Left lung (tissue), 10 donors: ENCODE measurements around the gene IGDCC3. TPM values are rescaled to one million over a fixed set of nuclear protein-coding genes. Genes with fewer than 3 reads are reported as not detected.

Source experiments
- ATAC-seq: fragments of 200-7000 bp; cut with Tn5 transposase; one replicate; pipeline ENCODE4 v1.9.1; 2020; ENCODE audit warnings: moderate library complexity
- DNase-seq, 4 donors: peaks; one replicate each; pipeline ENCODE4 v3.0.0-alpha.2; 2013 to 2020
- H3K27ac ChIP-seq, 2 donors: fragments of 200-600 bp; sonication (generic) in 1 of 2; one replicate each; pipeline versions ENCODE4 v1.5.0 to v1.8.0; 2020 to 2021
- H3K27me3 ChIP-seq, 2 donors: fragments of 200-600 bp; sonication (generic) in 1 of 2; one replicate each; pipeline versions ENCODE4 v1.5.0 to v1.8.0; 2020 to 2021
- H3K36me3 ChIP-seq, 2 donors: fragments of 200-600 bp; sonication (generic) in 1 of 2; one replicate each; pipeline versions ENCODE4 v1.5.0 to v1.8.0; 2020 to 2021
- H3K4me1 ChIP-seq, 2 donors: fragments of 200-600 bp; one replicate each; pipeline ENCODE4 v1.8.0; 2021
- H3K4me3 ChIP-seq, 2 donors: fragments of 200-600 bp; sonication (generic) in 1 of 2; one replicate each; pipeline versions ENCODE4 v1.5.0 to v1.8.0; 2020 to 2021; ENCODE audit warnings: mild to moderate bottlenecking in 1 of 2
- H3K9me3 ChIP-seq, 2 donors: fragments of 200-600 bp; sonication (generic) in 1 of 2; one replicate each; pipeline versions ENCODE4 v1.5.0 to v1.8.0; 2020 to 2021
- intact Hi-C, 2 donors: fragments of 100-400 bp; cut with DNase I; formaldehyde crosslinking; loops; one replicate each; pipeline versions ENCODE4 v1.11.2 to v1.14.2; 2022
- polyA plus RNA-seq, 6 donors: library from polyadenylated mRNA; unstranded; fragments of 120-200 nt; gene quantifications; one replicate each; pipeline ENCODE4 v1.2.1, GENCODE V29; 2013; ENCODE audit not compliant: insufficient read length in 6 of 6
- total RNA-seq, 2 donors: library from RNA; stranded (reverse); fragmentation: NEBNext Ultra II Directional; extraction: Animal tissue kit (Norgen Biotek cat#: 25700); gene quantifications; one replicate each; pipeline ENCODE4 v1.2.1, GENCODE V29; 2021
- TF ChIP-seq, protein P1 (sequence below), 2 donors: fragments of 200-600 bp; sonication (generic) in 1 of 2; IDR thresholded peaks; one replicate each; pipeline versions ENCODE4 v1.5.0 to v1.8.0; 2021; ENCODE audit warnings: antibody characterized with exemption in 2 of 2
- donor health status: DM: no; HTN: yes; CAD: no.
- donor health status: DM: no; HTN: no; CAD: no.

IGDCC3 gene
- total and polyA plus RNA-seq, 8 donors = 0.20 to 12.8 (median 11.5) TPM; not detected in 1

DNA sequence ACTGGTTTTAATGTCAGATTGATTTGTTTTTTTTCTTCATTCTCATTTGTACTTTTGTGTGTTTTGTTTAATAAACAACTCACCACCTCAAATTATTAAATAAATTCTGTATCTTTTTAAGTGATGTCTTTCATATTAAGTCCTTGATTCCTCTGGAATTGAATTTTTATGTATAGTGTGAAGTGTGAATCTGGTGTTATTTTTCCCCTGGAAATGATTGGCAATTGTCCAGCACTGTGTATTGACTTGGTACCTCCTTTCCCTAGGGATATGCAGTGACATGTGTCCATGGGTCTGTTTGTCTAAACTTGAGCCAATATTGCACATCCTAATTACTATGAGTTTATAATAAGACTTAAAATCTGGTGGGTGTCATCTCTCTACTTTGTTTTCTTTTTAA lies 71.3 kb downstream of the IGDCC3 start:
- DNase-seq (no peak), ATAC-seq (no peak)
- intact Hi-C loops = no loop called here
- H3K36me3 ChIP-seq = no peaks in the 10 kb centered on the region
- no peak overlapping the region for H3K4me3 ChIP-seq
- H3K27ac ChIP-seq = no peak overlapping the region
- H3K4me1 ChIP-seq = peaks cover 4 to 26% of the 10 kb centered on the region in 2 donors
- no peaks in the 10 kb centered on the region for H3K27me3 ChIP-seq
- TF ChIP-seq, protein P1, sequence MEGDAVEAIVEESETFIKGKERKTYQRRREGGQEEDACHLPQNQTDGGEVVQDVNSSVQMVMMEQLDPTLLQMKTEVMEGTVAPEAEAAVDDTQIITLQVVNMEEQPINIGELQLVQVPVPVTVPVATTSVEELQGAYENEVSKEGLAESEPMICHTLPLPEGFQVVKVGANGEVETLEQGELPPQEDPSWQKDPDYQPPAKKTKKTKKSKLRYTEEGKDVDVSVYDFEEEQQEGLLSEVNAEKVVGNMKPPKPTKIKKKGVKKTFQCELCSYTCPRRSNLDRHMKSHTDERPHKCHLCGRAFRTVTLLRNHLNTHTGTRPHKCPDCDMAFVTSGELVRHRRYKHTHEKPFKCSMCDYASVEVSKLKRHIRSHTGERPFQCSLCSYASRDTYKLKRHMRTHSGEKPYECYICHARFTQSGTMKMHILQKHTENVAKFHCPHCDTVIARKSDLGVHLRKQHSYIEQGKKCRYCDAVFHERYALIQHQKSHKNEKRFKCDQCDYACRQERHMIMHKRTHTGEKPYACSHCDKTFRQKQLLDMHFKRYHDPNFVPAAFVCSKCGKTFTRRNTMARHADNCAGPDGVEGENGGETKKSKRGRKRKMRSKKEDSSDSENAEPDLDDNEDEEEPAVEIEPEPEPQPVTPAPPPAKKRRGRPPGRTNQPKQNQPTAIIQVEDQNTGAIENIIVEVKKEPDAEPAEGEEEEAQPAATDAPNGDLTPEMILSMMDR (IDR thresholded peaks at IDR 0.05) = no peak
- H3K9me3 ChIP-seq = no peaks in the 10 kb centered on the region

DNA sequence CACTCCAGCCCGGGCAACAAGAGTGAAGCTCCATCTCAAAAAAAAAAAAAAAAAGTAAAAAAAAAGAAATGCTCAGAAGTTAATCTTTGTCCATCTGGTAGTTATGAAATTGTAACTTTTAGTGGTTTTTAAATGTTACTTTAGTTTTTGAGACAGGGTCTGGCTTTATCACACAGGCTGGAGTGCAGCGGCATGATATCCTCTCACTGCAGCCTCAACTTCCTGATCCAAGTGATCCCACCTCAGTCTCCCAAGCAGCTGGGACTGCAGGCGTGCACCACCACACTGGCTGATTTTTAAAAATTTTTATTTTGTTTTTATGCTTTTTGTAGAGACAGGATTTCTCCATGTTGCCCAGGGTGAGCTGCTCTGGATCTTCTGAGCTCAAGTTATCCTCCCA lies 72.0 kb downstream of the IGDCC3 start:
- peaks cover 4 to 26% of the 10 kb centered on the region in 2 donors for H3K4me1 ChIP-seq
- TF ChIP-seq, protein P1 (IDR thresholded peaks at IDR 0.05) = no peak
- no peak for DNase-seq
- H3K36me3 ChIP-seq = no peaks in the 10 kb centered on the region
- no peak overlapping the region for H3K4me3 ChIP-seq
- ATAC-seq = no peak
- intact Hi-C loops = no loop called here
- peak overlapping the region in 1 of 2 donors; percentile 90 for H3K27ac ChIP-seq
- H3K9me3 ChIP-seq = no peaks in the 10 kb centered on the region
- H3K27me3 ChIP-seq = no peaks in the 10 kb centered on the region

DNA sequence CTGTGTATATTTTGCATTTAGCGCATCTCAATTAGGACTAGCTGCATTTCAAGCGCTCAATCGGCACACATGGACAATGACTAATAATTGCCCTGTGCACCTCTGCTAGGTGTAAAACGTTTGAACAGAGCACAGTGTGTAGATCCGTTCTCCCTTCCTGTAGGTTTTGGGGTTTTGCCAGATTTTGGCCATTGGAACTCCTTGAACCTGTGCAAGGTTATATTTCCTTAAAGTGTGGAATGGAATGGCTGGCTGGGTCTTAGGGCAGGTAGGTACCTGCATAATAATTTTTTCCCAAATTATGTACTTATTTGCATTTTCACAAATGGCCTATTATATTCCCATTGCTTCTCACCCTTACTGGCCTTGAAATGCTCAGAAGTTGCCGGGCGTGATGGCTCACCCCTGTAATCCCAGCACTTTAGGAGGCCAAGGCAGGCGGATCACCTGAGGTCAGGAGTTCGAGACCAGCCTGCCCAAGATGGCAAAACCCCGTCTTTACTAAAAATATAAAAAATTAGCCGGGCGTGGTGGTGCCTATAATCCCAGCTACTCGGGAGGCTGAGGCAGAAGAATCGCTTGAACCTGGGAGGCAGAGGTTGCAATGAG lies 72.5 kb downstream of the IGDCC3 start:
- Histone ChIP-seq H3K27ac (peak overlapping the region; percentile 90 to 92), H3K4me1 (peaks cover 4 to 26% of the 10 kb centered on the region in 2 donors), H3K27me3 (no peaks in the 10 kb centered on the region), H3K9me3 (no peaks in the 10 kb centered on the region), H3K36me3 (no peaks in the 10 kb centered on the region), H3K4me3 (peak overlapping the region in 1 of 2 donors; percentile 48)
- TF ChIP-seq, protein P1 (IDR thresholded peaks at IDR 0.05) = no peak
- intact Hi-C loops = no loop called here
- DNase-seq (no peak), ATAC-seq (peak; percentile 24)

DNA sequence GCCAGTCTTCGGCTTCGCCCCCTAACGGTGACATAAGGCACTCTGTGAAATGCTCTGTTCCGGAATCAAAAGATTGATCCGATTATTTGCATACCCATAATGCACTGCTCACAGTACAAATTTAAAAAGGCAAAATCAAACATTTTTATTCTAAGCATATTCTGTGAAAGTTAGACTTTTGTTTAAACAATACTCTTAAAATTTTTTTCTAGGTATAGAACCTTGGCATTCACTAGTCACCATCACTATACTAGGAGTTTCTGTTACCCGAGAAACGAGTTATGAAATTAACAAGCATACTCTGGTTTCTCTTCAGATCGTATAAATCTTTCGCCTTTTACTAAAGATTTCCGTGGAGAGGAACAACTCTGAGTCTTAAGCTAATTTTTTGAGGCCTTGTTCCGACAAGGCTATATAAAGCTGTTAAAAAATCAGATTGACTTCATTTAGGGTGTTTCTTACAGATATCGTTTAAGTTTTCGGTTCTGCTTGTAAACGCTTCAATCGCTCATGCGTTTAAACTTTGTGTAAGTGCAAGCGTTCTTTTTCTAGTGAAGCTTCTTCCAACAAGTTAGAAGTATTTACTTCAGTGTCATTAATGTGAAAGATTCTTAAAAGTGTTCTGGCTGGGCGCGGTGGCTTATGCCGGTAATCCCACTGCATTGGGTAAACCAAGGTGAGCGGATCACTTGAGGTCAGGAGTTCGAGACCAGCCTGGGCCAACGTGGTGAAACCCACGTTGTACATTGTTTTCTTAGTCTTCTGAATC lies 73.2 kb downstream of the IGDCC3 start, which contains the start of gene RNU5B-1:
Gene RNU5B-1, plus strand, starts transcription at position 297 of the 769 bp plus-strand sequence.
- peak; percentile 94 for ATAC-seq
- intact Hi-C loops = no loop called here

More for the DNA sequence above, 73.2 kb downstream of the IGDCC3 start, which contains the start of gene RNU5B-1:
- TF ChIP-seq, protein P1 (IDR thresholded peaks at IDR 0.05) = peak; percentile 84 to 90
- peaks cover 4 to 26% of the 10 kb centered on the region in 2 donors for H3K4me1 ChIP-seq
- H3K4me3 ChIP-seq = peak within 1 kb of the TSS; percentile 48
- peak in 3 of 4 donors; percentile 70 to 91 (median 89) for DNase-seq
- H3K27ac ChIP-seq = peak within 1 kb of the TSS; percentile 90 to 92
- H3K36me3 ChIP-seq = no peaks in the 10 kb centered on the region
- no peaks in the 10 kb centered on the region for H3K27me3 ChIP-seq
- H3K9me3 ChIP-seq = no peaks in the 10 kb centered on the region
